GM13977 (cell line): Measurements from ENCODE around the gene PDXK.

Experiments
- DNase-seq: peaks from one replicate; pipeline ENCODE4 v3.0.0; 2012; ENCODE audit warnings: low spot score
- CTCF ChIP-seq: IDR thresholded peaks from 2 replicates; pipeline ENCODE4 v1.5.1; 2012; ENCODE audit warnings: mild to moderate bottlenecking, control low read depth; ENCODE audit not compliant: insufficient read depth; ENCODE audit errors: extremely low read depth, missing control alignments
- in situ Hi-C: fragments of 300-500 bp; cut with MboI; formaldehyde crosslinking; loops from one replicate; pipeline ENCODE4 v1.12.0; 2022; ENCODE audit warnings: low sequenced_read_pairs, low pct_unique_long_range_greater_than_20kb, mixed read lengths, inconsistent platforms; ENCODE audit not compliant: unreplicated experiment

The PDXK gene

GRCh38 chr21:43759651-43760050 is 40.7 kb downstream of the PDXK start:
- no peak for DNase-seq
- no peak for TF ChIP-seq CTCF
- in situ Hi-C loops = no loop called here

- in situ Hi-C loops = no loop called here
- no peak for TF ChIP-seq CTCF
Observed at GRCh38 chr21:43760391-43760958, 41.5 kb downstream of the PDXK start.

GRCh38 chr21:43761886-43762285 is 43.0 kb downstream of the PDXK start:
- no peak for TF ChIP-seq CTCF
- in situ Hi-C loops = no loop called here
- DNase-seq = no peak

More at GRCh38 chr21:43760391-43760958, 41.5 kb downstream of the PDXK start:
- DNase-seq = no peak

GRCh38 chr21:43762303-43763128 is 43.6 kb downstream of the PDXK start:
- in situ Hi-C loops = no loop called here
- no peak for TF ChIP-seq CTCF
- DNase-seq = no peak

- no peak for DNase-seq
- TF ChIP-seq CTCF = no peak
- in situ Hi-C loops = no loop called here
Observed at GRCh38 chr21:43763901-43764523, 45.1 kb downstream of the PDXK start.

GRCh38 chr21:43764576-43765495 is 45.9 kb downstream of the PDXK start:
- TF ChIP-seq CTCF = no peak
- in situ Hi-C loops = no loop called here
- no peak for DNase-seq
